BLaER1 (cell line): ENCODE data around the gene TTLL11.

Source experiments
- H3K27ac ChIP-seq: shearing (Covaris generic); formaldehyde crosslinking; 2 replicates; pipeline ENCODE4 v1.8.1; 2022
- H3K27me3 ChIP-seq: shearing (Covaris generic); formaldehyde crosslinking; 2 replicates; pipeline ENCODE4 v1.8.1; 2022
- H3K36me3 ChIP-seq: shearing (Covaris generic); formaldehyde crosslinking; 2 replicates; pipeline ENCODE4 v1.8.1; 2022
- H3K4me1 ChIP-seq: shearing (Covaris generic); formaldehyde crosslinking; 2 replicates; pipeline ENCODE4 v1.8.1; 2022
- H3K4me2 ChIP-seq: shearing (Covaris generic); formaldehyde crosslinking; 2 replicates; pipeline ENCODE4 v1.8.1; 2022
- H3K4me3 ChIP-seq: shearing (Covaris generic); formaldehyde crosslinking; 2 replicates; pipeline ENCODE4 v1.8.1; 2022
- H3K9ac ChIP-seq: shearing (Covaris generic); formaldehyde crosslinking; 2 replicates; pipeline ENCODE4 v1.8.1; 2022
- H3K9me3 ChIP-seq: shearing (Covaris generic); formaldehyde crosslinking; 2 replicates; pipeline ENCODE4 v1.8.1; 2022
- H4K20me1 ChIP-seq: shearing (Covaris generic); formaldehyde crosslinking; 2 replicates; pipeline ENCODE4 v1.8.1; 2022
- Cebpa-rat ChIP-seq: shearing (Covaris generic); IDR thresholded peaks from 2 replicates; pipeline ENCODE4 v1.8.1; 2022

Gene TTLL11

GRCh38 chr9:121883281-121884056, 209.6 kb downstream of the TTLL11 start:
- Histone ChIP-seq H3K27me3 (no peaks in the 10 kb centered on the region), H3K4me2 (peak overlapping the region; percentile 87), H3K4me1 (peaks cover 65% of the 10 kb centered on the region), H3K4me3 (no peak overlapping the region), H3K9ac (no peak overlapping the region), H4K20me1 (no peaks in the 10 kb centered on the region), H3K27ac (no peak overlapping the region), H3K36me3 (no peaks in the 10 kb centered on the region), H3K9me3 (no peaks in the 10 kb centered on the region)
- TF ChIP-seq Cebpa-rat, result no peak

GRCh38 chr9:121881920-121882500, 211.1 kb downstream of the TTLL11 start:
- Histone ChIP-seq H3K27me3 (no peaks in the 10 kb centered on the region), H3K9me3 (no peaks in the 10 kb centered on the region), H4K20me1 (no peaks in the 10 kb centered on the region), H3K4me3 (no peak overlapping the region), H3K27ac (no peak overlapping the region), H3K4me2 (peak overlapping the region; percentile 10), H3K4me1 (peaks cover 51% of the 10 kb centered on the region), H3K36me3 (no peaks in the 10 kb centered on the region), H3K9ac (no peak overlapping the region)
- no peak for TF ChIP-seq Cebpa-rat

GRCh38 chr9:121880343-121880898, 212.7 kb downstream of the TTLL11 start:
- H3K36me3 ChIP-seq, result no peaks in the 10 kb centered on the region
- H3K9ac ChIP-seq, result no peak overlapping the region
- no peak overlapping the region for H3K4me3 ChIP-seq
- H4K20me1 ChIP-seq, result no peaks in the 10 kb centered on the region
- H3K27ac ChIP-seq, result no peak overlapping the region
- peaks cover 35% of the 10 kb centered on the region for H3K4me1 ChIP-seq
- H3K9me3 ChIP-seq, result no peaks in the 10 kb centered on the region
- TF ChIP-seq Cebpa-rat, result no peak
- H3K27me3 ChIP-seq, result no peaks in the 10 kb centered on the region
- H3K4me2 ChIP-seq, result no peak overlapping the region

- no peak for TF ChIP-seq Cebpa-rat
- H3K4me1 ChIP-seq, result peaks cover 14% of the 10 kb centered on the region
- H3K27ac ChIP-seq, result no peak overlapping the region
- H3K27me3 ChIP-seq, result no peaks in the 10 kb centered on the region
- no peak overlapping the region for H3K4me2 ChIP-seq
- no peak overlapping the region for H3K4me3 ChIP-seq
- no peaks in the 10 kb centered on the region for H3K36me3 ChIP-seq
- no peaks in the 10 kb centered on the region for H4K20me1 ChIP-seq
- no peaks in the 10 kb centered on the region for H3K9me3 ChIP-seq
- H3K9ac ChIP-seq, result no peak overlapping the region
Measured at GRCh38 chr9:121878271-121878822, 214.8 kb downstream of the TTLL11 start.

GRCh38 chr9:121876658-121877271, 216.3 kb downstream of the TTLL11 start:
- Histone ChIP-seq H3K27me3 (no peaks in the 10 kb centered on the region), H3K27ac (no peak overlapping the region), H4K20me1 (no peaks in the 10 kb centered on the region), H3K4me1 (no peaks in the 10 kb centered on the region), H3K4me2 (no peak overlapping the region), H3K4me3 (no peak overlapping the region), H3K9me3 (no peaks in the 10 kb centered on the region), H3K9ac (no peak overlapping the region), H3K36me3 (no peaks in the 10 kb centered on the region)
- no peak for TF ChIP-seq Cebpa-rat

- no peak overlapping the region for H3K4me3 ChIP-seq
- H3K9ac ChIP-seq, result no peak overlapping the region
- H3K4me1 ChIP-seq, result no peaks in the 10 kb centered on the region
- H3K27me3 ChIP-seq, result no peaks in the 10 kb centered on the region
- H4K20me1 ChIP-seq, result no peaks in the 10 kb centered on the region
- H3K9me3 ChIP-seq, result no peaks in the 10 kb centered on the region
- no peak overlapping the region for H3K4me2 ChIP-seq
- H3K36me3 ChIP-seq, result no peaks in the 10 kb centered on the region
- H3K27ac ChIP-seq, result no peak overlapping the region
- no peak for TF ChIP-seq Cebpa-rat
Measured at GRCh38 chr9:121876255-121876654, 216.9 kb downstream of the TTLL11 start.

- Histone ChIP-seq H3K4me2 (no peak overlapping the region), H3K9me3 (no peaks in the 10 kb centered on the region), H3K4me1 (no peaks in the 10 kb centered on the region), H3K9ac (no peak overlapping the region), H3K4me3 (no peak overlapping the region), H3K36me3 (no peaks in the 10 kb centered on the region), H3K27me3 (no peaks in the 10 kb centered on the region), H3K27ac (no peak overlapping the region), H4K20me1 (no peaks in the 10 kb centered on the region)
- TF ChIP-seq Cebpa-rat, result no peak
Measured at GRCh38 chr9:121874524-121874923, 218.6 kb downstream of the TTLL11 start.

GRCh38 chr9:121871431-121872025, 221.6 kb downstream of the TTLL11 start:
- Histone ChIP-seq H3K4me2 (no peak overlapping the region), H3K27ac (no peak overlapping the region), H3K4me3 (no peak overlapping the region), H3K36me3 (no peaks in the 10 kb centered on the region), H4K20me1 (no peaks in the 10 kb centered on the region), H3K9ac (no peak overlapping the region), H3K27me3 (no peaks in the 10 kb centered on the region), H3K9me3 (no peaks in the 10 kb centered on the region), H3K4me1 (no peaks in the 10 kb centered on the region)
- TF ChIP-seq Cebpa-rat, result no peak

- no peaks in the 10 kb centered on the region for H3K27me3 ChIP-seq
- no peak for TF ChIP-seq Cebpa-rat
- H4K20me1 ChIP-seq, result no peaks in the 10 kb centered on the region
- H3K27ac ChIP-seq, result no peak overlapping the region
- H3K9ac ChIP-seq, result no peak overlapping the region
- H3K4me1 ChIP-seq, result no peaks in the 10 kb centered on the region
- H3K4me3 ChIP-seq, result no peak overlapping the region
- H3K4me2 ChIP-seq, result no peak overlapping the region
- H3K36me3 ChIP-seq, result no peaks in the 10 kb centered on the region
- H3K9me3 ChIP-seq, result no peaks in the 10 kb centered on the region
Measured at GRCh38 chr9:121870271-121870670, 222.8 kb downstream of the TTLL11 start.
